Subcutaneous adipose tissue (tissue), 4 donors: Measurements from ENCODE around the gene HSD11B1L. TPM values are rescaled to one million over a fixed set of nuclear protein-coding genes. Genes with fewer than 3 reads are reported as not detected.

Experiments used
- CTCF ChIP-seq: fragments of 450-650 bp; IDR thresholded peaks from one replicate; pipeline ENCODE4 v1.5.1; 2016; ENCODE audit warnings: low read depth, mild to moderate bottlenecking, control low read depth, antibody characterized with exemption, moderate library complexity
- total RNA-seq, 4 donors: library from RNA; depleted of rRNA; stranded (reverse); fragments of >200 nt; gene quantifications; one replicate each; pipeline ENCODE4 v1.1.0, GENCODE V29; 2016

HSD11B1L gene
- total RNA-seq, 4 donors from 2014 or later, result 4.1 to 13.4 (median 7.6) TPM

DNA sequence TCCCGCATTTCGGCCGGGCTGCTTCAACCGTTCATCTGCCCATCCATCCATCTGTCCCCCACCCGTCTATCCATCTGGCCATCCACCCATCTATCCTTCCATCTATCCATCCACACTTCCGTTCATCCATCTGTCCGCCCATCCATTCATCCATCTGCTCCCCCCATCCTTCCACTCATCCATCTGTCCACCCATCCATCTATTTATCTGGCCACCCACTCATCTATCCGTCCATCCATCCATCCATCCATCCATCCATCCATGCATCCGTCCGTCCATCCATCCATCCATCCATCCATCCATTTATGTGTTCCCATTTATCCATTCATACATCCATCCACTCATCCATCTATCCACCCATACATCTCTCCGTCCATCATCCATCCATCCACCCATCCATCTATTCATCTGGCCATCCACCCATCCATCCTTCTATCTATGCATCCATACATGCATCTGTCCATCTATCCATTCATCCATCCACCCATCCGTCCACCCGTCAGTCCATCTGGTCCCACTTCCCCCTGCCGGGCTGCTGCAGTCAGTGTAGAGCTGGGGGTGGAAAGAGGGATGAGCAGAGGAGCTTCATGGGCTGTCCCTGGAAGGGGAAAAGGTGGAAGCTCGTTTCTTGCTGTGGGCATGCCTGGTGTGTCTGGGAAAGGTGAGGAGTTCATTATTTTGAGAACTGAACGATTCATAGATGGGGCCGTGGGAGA, 722 bp downstream of the HSD11B1L start:
- TF ChIP-seq CTCF, result no peak

DNA sequence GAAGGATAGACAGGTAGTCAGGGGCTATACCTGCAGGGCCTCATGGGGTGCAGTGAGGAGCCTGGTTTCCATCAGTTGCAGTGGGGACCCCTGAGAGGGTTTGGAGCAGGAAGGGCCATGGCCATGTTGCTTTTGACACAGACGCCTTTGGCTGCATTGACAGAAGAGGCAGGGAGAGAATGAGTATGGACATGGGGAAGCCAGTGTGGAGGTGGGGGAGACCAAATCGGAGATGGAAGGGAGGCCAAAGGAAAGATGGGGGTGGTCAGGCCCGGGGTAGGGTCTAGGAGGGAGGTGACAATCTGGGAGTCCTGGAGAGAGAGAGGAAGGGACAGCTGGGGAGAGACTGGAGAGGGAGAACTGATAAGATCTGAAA, 1.3 kb downstream of the HSD11B1L start:
- no peak for TF ChIP-seq CTCF

- no peak for TF ChIP-seq CTCF
These were observed 2.5 kb downstream of the HSD11B1L start for GRCh38 chr19:5683177-5683886.

GRCh38 chr19:5684694-5685430, 4.0 kb downstream of the HSD11B1L start:
- no peak for TF ChIP-seq CTCF

DNA sequence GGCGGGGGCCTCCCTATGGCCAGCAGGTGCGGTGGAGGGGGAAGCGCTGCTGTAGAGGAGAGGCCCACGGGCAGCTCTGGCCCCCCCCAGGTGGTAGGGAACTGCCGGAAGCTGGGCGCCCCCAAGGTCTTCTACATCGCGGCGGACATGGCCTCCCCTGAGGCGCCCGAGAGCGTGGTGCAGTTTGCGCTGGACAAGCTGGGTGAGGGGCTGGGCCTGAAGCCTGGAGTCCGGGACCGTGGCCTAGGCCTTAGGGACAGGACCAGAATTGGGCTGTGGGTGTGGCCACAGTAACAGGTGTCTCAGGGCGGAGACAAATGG, 5.5 kb downstream of the HSD11B1L start:
- no peak for TF ChIP-seq CTCF

DNA sequence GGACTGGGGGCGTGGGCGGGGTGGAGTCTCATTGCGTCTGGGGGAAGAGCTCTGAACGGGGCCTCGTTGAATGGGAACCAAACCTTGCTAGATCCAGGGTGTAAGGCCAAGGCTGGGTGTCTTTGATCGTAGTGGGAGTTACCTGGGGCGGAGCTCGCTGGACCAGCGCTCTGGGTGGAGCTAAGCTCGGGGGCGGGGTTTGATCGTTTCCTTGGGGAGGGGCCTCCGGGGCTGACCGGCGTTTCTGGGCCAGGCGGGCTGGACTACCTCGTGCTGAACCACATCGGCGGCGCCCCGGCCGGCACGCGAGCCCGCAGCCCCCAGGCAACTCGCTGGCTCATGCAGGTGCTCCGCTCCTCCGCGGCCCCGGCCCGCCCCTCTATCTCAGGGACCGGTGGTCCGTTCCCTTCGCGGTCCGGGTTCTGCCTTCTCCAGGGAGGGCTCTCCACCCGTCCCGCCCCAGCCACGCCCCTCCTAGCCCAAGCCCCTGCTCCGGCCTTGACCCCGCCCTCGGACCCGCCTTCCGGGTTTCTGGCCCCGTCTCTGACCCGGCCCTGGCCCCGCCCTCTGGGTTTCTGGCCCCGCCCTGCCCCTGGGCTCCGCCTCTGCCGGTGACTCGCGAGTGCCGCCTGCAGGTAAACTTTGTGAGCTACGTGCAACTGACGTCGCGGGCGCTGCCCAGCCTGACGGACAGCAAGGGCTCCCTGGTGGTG, 6.0 kb downstream of the HSD11B1L start:
- no peak for TF ChIP-seq CTCF
